ENCODE results near the gene SUSD3. TPM values are rescaled to one million over a fixed set of nuclear protein-coding genes. Genes with fewer than 3 reads are reported as not detected.
A peak's percentile ranks its signal among the peaks of the same experiment; 100 is the strongest.

SUSD3 gene
- total RNA-seq, 3 donors from 2014 or later, result 7.7 to 9.5 (median 9.4) TPM

- Mint-ChIP-seq H3K27me3 (ENCODE audit: low read depth) (no peaks in the 10 kb centered on the region), H3K4me1 (ENCODE audit: low read depth) (peaks cover 26% of the 10 kb centered on the region), H3K36me3 (ENCODE audit: insufficient read depth) (no peaks in the 10 kb centered on the region), H3K9me3 (no peaks in the 10 kb centered on the region), H3K4me3 (no peak overlapping the region)
- DNase-seq (no peak), ATAC-seq (no peak)
These were observed 4.6 kb upstream of the SUSD3 start for GRCh38 chr9:93053781-93054331.

DNA sequence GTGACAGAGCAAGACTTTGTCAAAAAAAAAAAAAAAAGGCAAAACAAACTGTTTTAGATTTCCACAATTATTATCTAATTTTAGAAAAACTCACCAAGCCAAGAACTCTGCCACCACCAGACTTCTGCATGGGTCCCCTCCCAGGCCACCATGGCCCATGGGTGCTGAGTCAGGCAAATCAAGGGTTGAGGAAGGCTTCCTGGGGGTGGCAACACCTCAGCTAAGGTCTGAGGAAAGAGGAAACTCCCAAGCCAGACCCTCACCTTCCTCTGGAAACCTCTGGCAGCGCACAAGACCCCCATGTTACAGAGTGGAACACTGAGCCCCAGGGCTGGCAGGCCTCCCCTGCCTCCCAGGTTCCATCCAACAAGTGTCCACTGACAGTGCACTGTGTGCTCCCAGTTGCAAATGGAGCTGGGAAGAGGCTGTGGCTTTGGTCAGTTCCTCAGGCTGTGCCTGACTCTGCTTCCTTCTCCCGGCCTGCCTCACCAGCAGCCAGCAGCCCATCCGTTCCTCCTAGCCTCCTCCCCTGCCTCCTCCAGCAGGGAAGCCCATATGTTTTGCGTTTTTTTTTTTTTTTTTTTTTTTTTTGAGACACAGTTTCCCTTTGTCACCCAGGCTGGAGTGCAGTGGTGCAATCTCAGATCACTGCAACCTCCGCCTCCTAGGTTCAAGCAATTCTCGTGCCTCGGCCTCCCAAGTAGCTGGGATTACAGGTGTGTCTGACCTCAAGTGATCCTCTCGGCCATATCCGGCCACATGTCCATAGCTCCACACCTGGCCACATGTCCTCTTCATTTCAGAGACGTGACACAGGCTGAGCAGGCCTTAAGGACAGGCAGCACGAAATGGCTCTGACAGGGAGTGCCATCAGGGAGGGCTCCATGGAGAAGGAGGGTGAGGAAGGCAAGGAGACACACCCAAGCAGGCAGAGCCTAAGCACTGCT, 3.5 kb upstream of the SUSD3 start:
- ATAC-seq (no peak), DNase-seq (no peak)
- H3K4me3 Mint-ChIP-seq, result no peak overlapping the region
- H3K27me3 Mint-ChIP-seq (ENCODE audit: low read depth), result no peaks in the 10 kb centered on the region
- H3K4me1 Mint-ChIP-seq (ENCODE audit: low read depth), result peaks cover 33% of the 10 kb centered on the region
- no peaks in the 10 kb centered on the region for H3K36me3 Mint-ChIP-seq (ENCODE audit: insufficient read depth)
- H3K9me3 Mint-ChIP-seq, result no peaks in the 10 kb centered on the region

GRCh38 chr9:93057042-93057702, 1.3 kb upstream of the SUSD3 start:
- DNase-seq, result no peak
- Mint-ChIP-seq H3K4me3 (peak overlapping the region; percentile 70), H3K4me1 (ENCODE audit: low read depth) (peaks cover 50% of the 10 kb centered on the region), H3K36me3 (ENCODE audit: insufficient read depth) (no peaks in the 10 kb centered on the region), H3K27me3 (ENCODE audit: low read depth) (no peaks in the 10 kb centered on the region), H3K9me3 (no peaks in the 10 kb centered on the region)
- ATAC-seq, result no peak

GRCh38 chr9:93057703-93058354, 672 bp upstream of the SUSD3 start:
- H3K4me1 Mint-ChIP-seq (ENCODE audit: low read depth), result peaks cover 57% of the 10 kb centered on the region
- H3K9me3 Mint-ChIP-seq, result no peaks in the 10 kb centered on the region
- ATAC-seq, result peak in 1 of 2 donors; percentile 3
- H3K27me3 Mint-ChIP-seq (ENCODE audit: low read depth), result no peaks in the 10 kb centered on the region
- H3K36me3 Mint-ChIP-seq (ENCODE audit: insufficient read depth), result no peaks in the 10 kb centered on the region
- peak overlapping the region; percentile 70 for H3K4me3 Mint-ChIP-seq
- no peak for DNase-seq

GRCh38 chr9:93059011-93059714, 662 bp downstream of the SUSD3 start:
- H3K36me3 Mint-ChIP-seq (ENCODE audit: insufficient read depth), result no peaks in the 10 kb centered on the region
- peak overlapping the region; percentile 88 for H3K4me3 Mint-ChIP-seq
- no peaks in the 10 kb centered on the region for H3K27me3 Mint-ChIP-seq (ENCODE audit: low read depth)
- ATAC-seq, result peak; percentile 24 to 27
- no peaks in the 10 kb centered on the region for H3K9me3 Mint-ChIP-seq
- DNase-seq, result peak; percentile 36
- H3K4me1 Mint-ChIP-seq (ENCODE audit: low read depth), result peaks cover 63% of the 10 kb centered on the region

GRCh38 chr9:93059715-93060578, 1.4 kb downstream of the SUSD3 start:
- H3K36me3 Mint-ChIP-seq (ENCODE audit: insufficient read depth), result no peaks in the 10 kb centered on the region
- H3K4me1 Mint-ChIP-seq (ENCODE audit: low read depth), result peaks cover 70% of the 10 kb centered on the region
- H3K4me3 Mint-ChIP-seq, result peak overlapping the region; percentile 88
- DNase-seq, result no peak
- H3K9me3 Mint-ChIP-seq, result no peaks in the 10 kb centered on the region
- no peak for ATAC-seq
- no peaks in the 10 kb centered on the region for H3K27me3 Mint-ChIP-seq (ENCODE audit: low read depth)

DNA sequence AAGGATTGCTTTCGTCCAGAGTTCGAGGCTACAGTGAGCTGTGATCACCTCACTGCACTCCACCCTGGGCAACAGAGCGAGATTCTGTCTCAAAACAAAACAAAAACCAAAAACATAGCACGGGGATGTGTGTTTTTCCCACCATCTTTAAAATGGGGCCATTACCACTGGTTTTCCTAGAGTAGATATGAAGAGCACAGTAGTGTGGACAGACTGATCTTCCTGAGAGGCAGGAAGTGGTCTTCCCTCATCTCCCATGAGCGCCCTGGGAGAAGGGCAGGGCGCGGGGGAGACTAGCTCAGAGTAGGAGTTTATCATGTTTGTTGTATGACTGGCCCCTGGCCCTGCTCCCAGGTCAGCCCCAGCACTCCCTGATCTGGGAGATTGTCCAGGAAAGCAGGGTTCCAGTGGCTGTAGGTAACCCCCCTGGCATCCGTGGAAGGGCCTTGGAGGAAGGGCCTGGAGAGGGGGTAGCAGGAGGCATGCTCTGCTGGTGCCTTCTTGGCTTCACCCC, 2.3 kb downstream of the SUSD3 start:
- H3K9me3 Mint-ChIP-seq, result no peaks in the 10 kb centered on the region
- H3K36me3 Mint-ChIP-seq (ENCODE audit: insufficient read depth), result peaks cover 2% of the 10 kb centered on the region
- DNase-seq (no peak), ATAC-seq (no peak)
- no peaks in the 10 kb centered on the region for H3K27me3 Mint-ChIP-seq (ENCODE audit: low read depth)
- H3K4me1 Mint-ChIP-seq (ENCODE audit: low read depth), result peaks cover 75% of the 10 kb centered on the region
- peak overlapping the region; percentile 88 for H3K4me3 Mint-ChIP-seq

- peak overlapping the region; percentile 88 for H3K4me3 Mint-ChIP-seq
- H3K9me3 Mint-ChIP-seq, result no peaks in the 10 kb centered on the region
- peaks cover 4% of the 10 kb centered on the region for H3K36me3 Mint-ChIP-seq (ENCODE audit: insufficient read depth)
- no peak for DNase-seq
- H3K4me1 Mint-ChIP-seq (ENCODE audit: low read depth), result peaks cover 80% of the 10 kb centered on the region
- ATAC-seq, result no peak
- no peaks in the 10 kb centered on the region for H3K27me3 Mint-ChIP-seq (ENCODE audit: low read depth)
These were observed 2.8 kb downstream of the SUSD3 start for GRCh38 chr9:93061260-93061751.

DNA sequence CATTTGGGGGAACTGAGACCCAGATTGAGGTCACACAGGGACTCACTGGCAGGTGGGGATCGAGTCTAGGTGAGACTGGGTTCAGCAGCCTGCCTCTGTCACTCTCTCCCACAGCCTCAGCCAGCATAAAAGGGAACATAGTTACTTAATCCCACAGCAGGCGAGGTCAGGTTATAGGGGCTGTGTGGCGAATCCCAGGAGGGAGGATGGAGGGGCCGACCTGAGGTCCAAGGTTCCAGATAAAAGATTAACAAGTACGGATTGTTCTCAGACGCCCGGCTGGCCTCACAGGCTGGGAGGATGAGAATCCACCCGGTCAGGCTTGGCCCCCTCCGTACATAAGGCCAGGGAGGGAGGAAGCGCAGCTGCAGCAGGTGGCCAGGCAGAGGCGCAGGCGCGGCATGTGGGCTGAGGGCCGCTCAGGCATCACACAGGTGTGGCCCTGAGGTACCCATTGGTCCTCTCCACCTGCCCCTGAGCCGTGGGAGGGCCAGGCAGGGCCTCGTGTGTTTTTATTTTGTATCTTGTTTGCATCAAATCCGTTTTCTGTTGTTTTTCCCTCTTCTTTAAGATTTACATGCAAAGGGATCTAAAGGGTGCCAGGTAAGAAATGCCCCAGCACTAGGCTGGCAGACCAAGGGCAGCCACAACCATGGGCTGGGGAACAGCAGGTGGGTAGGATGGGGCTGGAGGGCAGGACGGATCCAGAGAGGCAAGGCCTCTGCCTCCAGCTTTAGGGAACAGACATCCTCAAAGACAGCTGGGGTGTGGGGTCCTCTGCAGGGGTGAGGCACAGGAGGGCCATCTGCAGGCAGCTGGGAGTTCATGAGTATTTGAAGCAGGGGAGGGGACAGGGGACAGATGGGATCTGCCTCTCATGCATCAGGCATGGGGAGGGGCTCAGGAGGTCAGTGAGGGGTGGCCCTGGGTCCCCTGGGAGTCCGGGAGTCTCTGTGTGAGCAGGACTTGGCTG, 3.6 kb downstream of the SUSD3 start:
- Mint-ChIP-seq H3K27me3 (ENCODE audit: low read depth) (no peaks in the 10 kb centered on the region), H3K9me3 (no peaks in the 10 kb centered on the region), H3K4me1 (ENCODE audit: low read depth) (peaks cover 86% of the 10 kb centered on the region), H3K4me3 (peak overlapping the region; percentile 67), H3K36me3 (ENCODE audit: insufficient read depth) (peaks cover 5% of the 10 kb centered on the region)
- DNase-seq (no peak), ATAC-seq (no peak)

DNA sequence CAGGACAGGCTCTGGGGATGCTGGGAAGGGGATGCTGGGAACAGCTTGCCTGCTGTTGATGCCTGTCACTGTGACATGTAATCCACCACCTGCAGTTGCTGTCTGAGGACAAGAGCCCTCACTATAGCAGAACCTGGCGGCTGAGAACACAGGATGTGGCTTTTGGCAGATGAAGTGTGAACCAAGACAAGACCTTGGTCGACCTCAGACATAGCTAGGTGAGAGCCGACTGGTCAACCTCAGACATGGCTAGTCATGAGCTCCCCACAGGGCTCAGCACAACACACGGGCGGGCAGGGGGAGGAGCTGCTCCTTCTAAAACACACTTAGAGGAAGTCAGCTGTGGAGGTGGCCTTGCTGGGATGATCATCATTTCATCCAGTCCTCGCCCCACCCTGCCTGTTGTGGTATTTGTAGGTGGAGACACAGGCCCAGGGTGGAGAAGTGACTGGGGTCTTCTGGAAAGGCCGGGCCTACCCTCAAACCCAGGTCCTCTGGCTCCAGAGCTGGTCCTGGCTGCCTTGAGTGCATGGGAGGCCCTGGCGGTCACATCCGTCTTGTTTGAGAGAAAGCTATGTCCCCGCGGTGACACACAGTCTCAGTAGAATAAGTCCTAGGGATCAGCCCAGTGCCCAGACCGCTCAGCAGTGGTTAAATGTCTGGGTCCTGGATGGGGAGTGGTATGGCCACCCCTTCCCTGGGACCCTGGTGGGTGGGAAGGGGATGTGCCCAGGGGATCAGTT, 6.1 kb downstream of the SUSD3 start:
- Mint-ChIP-seq H3K4me1 (ENCODE audit: low read depth) (peaks cover 93% of the 10 kb centered on the region), H3K36me3 (ENCODE audit: insufficient read depth) (peaks cover 15% of the 10 kb centered on the region), H3K9me3 (no peaks in the 10 kb centered on the region), H3K4me3 (peak overlapping the region; percentile 78), H3K27me3 (ENCODE audit: low read depth) (no peaks in the 10 kb centered on the region)
- ATAC-seq (peak; percentile 93 to 95), DNase-seq (peak; percentile 74)

- no peaks in the 10 kb centered on the region for H3K9me3 Mint-ChIP-seq
- no peak for DNase-seq
- peak overlapping the region; percentile 78 for H3K4me3 Mint-ChIP-seq
- peaks cover 89% of the 10 kb centered on the region for H3K4me1 Mint-ChIP-seq (ENCODE audit: low read depth)
- H3K27me3 Mint-ChIP-seq (ENCODE audit: low read depth), result no peaks in the 10 kb centered on the region
- peaks cover 15% of the 10 kb centered on the region for H3K36me3 Mint-ChIP-seq (ENCODE audit: insufficient read depth)
- no peak for ATAC-seq
These were observed 6.7 kb downstream of the SUSD3 start for GRCh38 chr9:93065135-93065720.
